ENCODE results near the gene NQO2.
A peak's percentile ranks its signal among the peaks of the same experiment; 100 is the strongest.
"Not testable (repeated sequence)": the region's sequence is repeated elsewhere in the genome, so short reads cannot be mapped to it uniquely, and the experiment has no call there.

The NQO2 gene

DNA sequence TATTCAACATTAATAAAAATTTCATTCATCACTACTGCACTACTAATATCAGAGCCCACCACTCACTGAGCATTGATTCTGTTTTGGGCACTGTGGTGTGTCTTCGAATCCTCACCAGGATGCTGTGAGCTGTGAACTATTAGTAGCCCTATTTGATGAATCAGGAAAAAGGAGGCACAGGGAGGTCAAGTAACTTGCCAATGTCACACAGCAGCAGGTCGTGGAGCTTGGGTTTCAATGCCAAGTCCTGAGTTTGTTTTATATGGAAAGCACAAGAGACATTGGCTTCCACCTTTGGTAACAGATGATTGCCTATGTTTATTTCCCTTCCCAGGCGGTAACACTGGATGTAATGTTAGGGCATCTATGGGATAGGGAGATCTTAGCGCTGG, 15.0 kb downstream of the NQO2 start:
- DNase-seq, result no peak

GRCh38 chr6:3015144-3015543, 15.4 kb downstream of the NQO2 start:
- no peak for DNase-seq

DNA sequence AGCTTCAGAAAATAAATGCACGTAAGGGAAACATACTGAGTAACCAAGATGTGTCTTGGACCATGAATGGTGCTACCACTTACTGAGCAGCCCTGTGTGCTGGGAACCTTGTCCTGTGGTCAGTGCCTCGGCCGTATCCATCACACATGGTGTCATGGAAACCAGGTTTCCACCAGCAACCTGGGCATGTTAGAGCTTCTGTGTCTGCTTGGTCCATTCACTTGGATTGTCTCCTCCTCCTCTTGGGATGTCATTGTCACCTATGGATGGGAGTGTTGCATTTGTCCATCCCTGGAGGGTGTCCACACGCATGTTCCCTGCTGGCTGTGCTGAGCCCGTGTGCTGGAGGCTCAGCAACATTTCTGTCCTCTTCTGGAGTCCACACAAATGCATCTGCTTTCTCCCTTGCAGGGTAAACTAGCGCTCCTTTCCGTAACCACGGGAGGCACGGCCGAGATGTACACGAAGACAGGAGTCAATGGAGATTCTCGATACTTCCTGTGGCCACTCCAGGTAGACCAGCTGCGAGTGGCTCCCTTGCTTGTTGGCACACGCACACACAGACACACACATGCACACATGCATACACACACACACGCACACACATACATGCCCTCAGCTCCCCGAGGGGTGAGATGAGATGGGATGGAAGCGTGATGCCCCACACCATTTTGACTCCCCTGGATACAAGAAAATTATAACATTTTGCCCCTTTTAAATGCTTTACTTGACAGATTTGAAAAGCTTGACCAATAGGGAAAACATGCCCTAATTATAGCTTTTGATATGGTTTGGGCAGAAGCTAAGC, 17.0 kb downstream of the NQO2 start:
- no peak for DNase-seq

DNA sequence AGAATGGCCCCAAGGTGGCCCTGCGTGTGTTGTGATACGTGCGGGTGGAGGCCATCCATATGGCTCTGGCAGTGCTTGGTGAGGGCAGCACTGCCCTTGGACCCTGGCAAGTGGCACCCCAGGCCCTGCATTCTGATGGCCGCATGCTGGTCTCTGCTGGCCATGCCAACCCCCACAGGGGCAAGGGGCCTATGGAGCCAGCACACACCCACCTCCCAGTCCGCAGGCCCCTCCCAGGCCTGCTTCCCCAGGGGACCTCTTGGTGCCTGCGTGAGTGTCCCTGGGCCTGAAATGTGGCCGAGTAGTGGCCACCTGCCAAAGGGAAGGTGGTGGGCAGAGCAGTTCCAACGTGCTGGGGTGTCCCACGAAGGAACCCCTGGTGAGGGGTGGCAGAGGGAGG, 17.6 kb downstream of the NQO2 start:
- DNase-seq, result no peak

DNA sequence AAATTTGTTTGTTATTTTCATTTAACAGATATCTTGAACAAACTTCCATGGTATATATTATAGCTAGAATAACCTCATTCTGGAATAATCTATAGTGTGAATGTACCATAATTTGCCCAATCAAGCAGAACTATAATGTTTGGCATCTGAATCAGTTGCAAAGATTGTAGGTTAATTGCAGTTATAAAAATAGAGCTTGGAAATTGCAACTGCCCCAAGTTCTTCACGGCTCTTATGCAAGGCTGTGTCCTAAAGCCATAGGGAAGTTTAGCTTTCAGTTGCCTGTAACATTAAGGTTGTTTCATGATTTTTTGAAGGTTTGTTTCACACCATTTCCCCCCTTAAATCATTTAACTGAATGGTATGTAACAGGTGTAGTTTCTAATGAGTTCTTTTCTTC, 19.4 kb downstream of the NQO2 start:
- no peak for DNase-seq

GRCh38 chr6:3019749-3020320, 20.1 kb downstream of the NQO2 start:
- no peak for DNase-seq

DNA sequence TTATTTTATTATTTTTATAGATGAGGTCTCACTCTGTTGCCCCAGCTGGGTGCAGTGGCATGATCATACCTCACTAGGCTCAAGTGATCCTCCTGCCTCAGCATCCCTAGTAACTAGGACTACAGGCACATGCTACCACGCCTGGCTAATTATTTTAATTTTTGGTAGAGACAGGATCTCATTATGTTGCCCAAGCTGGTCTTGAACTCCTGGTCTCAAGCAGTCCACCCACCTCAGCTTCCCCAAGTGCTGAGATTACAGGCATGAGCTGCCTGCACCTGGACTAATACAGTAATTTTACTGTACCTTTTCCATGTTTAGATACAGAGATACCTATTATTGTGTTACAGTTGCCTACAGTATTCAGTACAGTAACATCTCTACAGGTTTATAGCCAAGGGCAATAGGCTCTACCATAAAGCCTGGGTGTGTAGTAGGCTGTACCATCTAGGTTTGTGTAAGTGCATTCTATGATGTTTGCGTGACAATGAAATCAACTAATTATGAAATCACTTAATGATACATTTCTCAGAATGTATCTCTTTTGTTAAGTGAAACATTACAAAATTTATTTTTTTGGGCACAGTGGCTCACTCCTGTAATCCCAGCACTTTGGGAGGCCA, 21.4 kb downstream of the NQO2 start:
- DNase-seq, result not testable (repeated sequence)

DNA sequence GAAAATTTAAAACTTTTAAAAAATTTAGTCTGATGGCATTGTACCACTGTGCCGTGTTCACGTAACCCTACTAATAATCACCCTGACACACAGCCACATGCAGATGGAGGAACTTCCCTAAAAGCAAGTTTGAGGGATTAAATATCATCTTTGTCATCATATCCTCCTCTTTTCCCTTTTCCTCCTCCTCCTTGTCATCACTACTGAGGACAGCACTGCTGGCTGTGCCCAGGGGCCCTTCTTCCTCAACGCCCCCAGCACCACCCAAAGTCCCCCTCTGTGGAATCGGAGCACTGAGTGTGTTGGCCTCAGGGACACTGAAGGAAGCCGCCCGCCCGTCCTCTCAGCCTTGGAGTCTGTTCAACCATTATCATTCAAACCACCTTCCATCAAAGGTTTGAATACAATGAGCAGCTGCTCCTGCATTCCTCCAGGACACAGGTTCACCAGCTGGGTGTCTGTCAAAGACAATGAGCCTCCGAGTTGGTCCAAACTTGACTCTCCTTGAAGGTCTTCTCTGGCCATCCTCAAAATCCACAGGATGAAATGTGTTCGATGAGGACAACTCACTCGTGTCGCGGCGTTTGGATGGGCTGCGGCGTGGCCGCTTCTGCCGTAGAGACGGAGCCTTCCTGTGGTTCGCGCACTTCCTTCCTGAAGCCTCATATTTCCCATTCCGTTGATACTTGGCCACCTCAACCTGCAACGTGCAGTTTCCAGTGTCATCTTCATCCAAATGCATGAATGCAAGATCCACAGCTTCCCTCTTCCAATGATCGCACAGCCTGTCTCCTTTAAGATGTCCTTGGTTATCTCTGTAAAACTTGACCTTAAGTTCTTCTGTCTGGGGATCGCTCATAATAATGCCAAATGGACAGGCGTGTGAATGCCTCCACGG, 23.3 kb downstream of the NQO2 start:
- DNase-seq, result no peak

DNA sequence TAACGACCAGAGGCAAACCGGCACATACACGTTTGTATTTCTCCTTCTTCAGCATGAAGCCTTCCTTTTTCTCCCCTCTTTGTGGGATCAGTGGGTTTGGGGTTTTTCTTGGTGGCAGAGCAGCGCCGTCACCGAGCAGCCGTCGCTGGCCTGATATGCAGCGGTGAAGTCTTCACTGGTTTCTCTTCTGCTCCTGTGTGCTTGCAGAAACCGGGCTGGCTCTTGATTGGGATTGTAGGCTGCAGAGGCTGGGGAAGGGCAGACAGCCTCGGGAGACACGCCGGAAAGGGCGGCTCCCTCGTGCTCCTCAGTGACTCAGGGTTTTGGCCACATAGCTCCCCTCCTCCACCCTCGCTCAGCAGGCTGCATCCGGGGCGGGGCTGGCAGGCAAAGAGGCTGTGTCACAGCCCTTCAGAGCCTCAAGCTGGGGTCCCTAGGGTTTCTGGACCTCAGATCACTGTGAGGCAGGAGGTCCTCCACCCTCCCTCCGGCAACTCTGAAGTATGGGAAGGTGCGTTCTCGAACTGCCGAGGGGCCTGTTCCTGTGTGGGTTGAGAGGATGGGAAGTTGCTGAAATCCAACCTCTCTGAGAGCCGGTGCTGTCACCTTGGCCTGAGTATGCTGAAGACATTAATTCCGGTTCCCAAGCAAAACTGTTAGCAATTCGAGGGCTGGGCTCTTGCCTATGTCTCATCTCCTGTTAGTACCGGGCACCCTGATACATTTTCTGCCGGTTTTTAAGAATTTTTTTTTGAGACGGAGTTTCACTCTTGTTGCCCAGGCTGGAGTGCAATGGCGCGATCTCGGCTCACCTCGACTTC, 24.2 kb downstream of the NQO2 start:
- peak in 1 of 2 donors; percentile 31 for DNase-seq

GRCh38 chr6:3026791-3027626, 27.3 kb downstream of the NQO2 start:
- no peak for DNase-seq

- not testable (repeated sequence) for DNase-seq
These were observed 28.5 kb downstream of the NQO2 start for GRCh38 chr6:3028156-3028555.

DNA sequence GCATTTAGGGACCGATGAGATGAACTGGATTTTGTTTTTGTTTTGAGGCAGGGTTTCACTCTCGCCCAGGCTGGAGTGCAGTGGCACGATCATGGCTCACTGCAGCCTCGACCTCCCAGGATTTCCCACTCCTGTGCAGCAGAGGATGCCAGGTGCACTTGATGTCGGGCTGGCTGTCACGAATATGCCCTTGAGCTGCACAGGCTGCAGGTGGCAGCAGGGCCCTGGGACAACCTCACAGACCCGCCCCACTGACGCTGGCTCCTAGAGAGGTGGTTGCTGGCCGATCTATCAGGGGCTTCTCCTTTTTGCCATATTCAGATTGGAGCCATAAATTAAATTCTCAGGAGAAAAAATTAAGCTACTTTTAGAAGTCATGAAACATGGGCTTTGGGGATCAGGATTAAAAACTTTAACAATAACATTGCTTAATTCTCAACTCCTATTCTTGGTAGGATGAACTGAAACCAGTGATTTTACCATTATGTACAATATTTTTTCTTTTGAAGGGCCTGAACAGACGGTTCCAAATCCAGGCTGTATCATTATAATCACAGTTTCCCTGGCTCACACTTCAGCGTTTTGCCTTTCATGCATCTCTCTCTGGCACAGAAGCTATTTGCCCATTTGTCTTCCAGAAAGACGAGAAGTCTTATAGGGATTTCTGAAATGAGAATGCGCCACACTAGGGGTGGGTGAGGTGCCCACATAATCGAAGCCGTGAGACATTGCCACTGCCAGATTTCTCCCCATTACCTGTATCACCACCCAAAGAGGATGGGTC, 32.4 kb downstream of the NQO2 start:
- no peak for DNase-seq

DNA sequence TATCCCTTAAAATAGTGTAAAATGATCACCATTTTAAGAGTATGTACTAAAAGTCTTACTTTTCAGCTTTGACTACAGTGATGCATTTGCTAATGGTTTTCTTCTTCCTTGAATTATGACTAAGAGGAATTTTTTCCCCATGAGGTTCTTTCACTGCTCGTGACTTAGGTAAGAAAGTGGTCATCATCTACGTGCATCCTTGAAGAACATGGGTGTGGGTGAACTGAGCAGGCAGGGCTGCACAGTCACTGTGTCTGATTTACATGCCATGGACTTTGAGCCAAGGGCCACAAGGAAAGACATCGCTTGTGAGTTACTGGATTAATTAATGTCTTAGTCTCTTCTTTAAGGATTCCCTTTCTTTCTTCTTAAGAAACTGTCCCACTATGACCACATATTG, 33.3 kb downstream of the NQO2 start:
- no peak for DNase-seq

DNA sequence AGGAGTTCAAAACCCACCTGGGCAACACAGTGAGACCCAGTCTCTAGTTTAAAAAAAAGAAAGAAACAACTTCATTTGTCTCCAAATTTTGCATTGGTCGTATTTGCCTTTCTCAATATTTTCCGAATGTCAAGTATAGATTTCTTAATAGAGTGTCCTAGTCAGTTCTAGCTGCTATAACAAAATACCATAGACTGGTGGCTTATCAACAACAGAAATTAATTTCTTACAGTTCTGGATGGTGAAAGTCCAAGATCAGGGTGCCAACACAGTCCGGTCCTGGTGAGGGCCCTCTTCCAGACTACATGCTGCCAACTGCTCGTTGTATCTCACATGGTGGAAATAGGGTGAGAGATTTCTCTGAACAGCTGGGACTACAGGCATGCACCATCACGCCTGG, 34.0 kb downstream of the NQO2 start:
- no peak for DNase-seq

GRCh38 chr6:3035397-3035796, 35.7 kb downstream of the NQO2 start:
- no peak for DNase-seq

DNA sequence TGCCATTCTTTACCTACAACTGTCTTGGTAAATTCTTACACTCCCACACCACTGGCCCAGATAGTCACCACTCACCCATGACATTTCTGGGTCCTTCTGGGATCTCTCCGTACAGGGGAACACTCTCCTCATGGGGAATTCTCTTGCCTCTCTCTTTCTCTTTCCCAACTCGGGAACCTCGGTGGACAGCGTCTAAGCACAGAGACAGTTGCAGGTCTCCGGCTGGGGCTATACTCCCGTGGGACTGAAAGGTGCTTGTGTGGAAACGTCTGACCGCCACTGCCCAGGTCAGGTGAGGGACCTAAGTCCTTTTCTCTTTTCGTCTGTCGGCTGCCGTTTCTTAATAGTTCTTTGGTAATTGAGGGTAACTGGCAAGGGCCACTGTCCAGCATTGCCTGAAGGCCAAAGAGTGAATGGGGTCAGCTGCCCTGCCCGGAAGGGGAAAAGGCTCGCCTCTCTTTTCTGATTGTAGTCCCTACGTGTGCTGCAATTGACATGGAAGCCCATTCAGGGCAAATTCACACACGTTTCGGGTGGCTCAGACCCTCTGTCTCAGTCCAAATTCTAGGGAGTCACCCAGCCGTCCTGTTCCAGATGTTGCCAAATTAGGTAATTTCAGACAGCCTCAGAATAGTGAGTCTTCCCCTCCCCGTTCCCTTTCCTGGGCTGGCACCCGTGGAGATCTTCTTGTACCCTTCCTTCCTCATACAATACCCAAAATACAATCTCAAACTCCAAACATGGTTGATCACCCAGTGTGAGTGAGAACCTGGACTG, 37.4 kb downstream of the NQO2 start:
- DNase-seq, result no peak

- no peak for DNase-seq
These were observed 38.1 kb downstream of the NQO2 start for GRCh38 chr6:3037638-3038365.

DNA sequence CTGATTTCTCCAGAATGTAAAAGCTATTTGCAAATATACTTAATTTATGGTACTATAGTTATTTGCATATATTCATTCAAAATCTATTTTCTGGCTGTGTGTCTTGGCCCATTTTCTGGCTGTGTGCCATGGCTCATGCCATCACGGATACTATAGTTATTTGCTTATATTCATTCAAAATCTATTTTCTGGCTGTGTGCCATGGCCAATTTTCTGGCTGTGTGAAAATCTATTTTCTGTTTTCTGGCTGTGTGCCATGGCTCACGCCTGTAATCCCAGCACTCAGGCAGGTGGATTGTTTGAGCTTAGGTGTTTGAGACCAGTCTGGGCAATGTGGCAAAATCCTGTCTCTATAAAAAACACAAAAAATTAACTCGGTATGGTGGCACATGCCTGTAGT, 39.7 kb downstream of the NQO2 start:
- DNase-seq, result no peak

- DNase-seq, result no peak
These were observed 41.5 kb downstream of the NQO2 start for GRCh38 chr6:3041147-3041546.

All from hippocampal formation (tissue), 2 donors.